SIG-M5 treated with dmso at 0.1 percent for 504 hours (cell line): Measurements from ENCODE around the gene ADARB1.
A peak's percentile ranks its signal among the peaks of the same experiment; 100 is the strongest.

Source experiments
- DNase-seq: peaks from one replicate; lab custom pipeline; 2025; ENCODE audit not compliant: unreplicated experiment; lab: John Stamatoyannopoulos, UW

The ADARB1 gene

GRCh38 chr21:45220714-45221490, 146.5 kb downstream of the ADARB1 start:
- no peak for DNase-seq

GRCh38 chr21:45222001-45222400, 147.6 kb downstream of the ADARB1 start:
- DNase-seq, result no peak

GRCh38 chr21:45223236-45224185, 149.1 kb downstream of the ADARB1 start:
- no peak for DNase-seq

GRCh38 chr21:45224189-45224938, 150.0 kb downstream of the ADARB1 start:
- DNase-seq, result no peak

GRCh38 chr21:45225041-45225740, 150.8 kb downstream of the ADARB1 start:
- DNase-seq, result no peak

GRCh38 chr21:45225741-45226327, 151.5 kb downstream of the ADARB1 start:
- DNase-seq, result no peak

GRCh38 chr21:45226540-45227326, 152.4 kb downstream of the ADARB1 start:
- DNase-seq, result no peak

- DNase-seq, result no peak
These were observed 153.4 kb downstream of the ADARB1 start for GRCh38 chr21:45227735-45228134.

GRCh38 chr21:45228171-45228641, 153.8 kb downstream of the ADARB1 start:
- DNase-seq, result no peak

GRCh38 chr21:45228656-45229240, 154.4 kb downstream of the ADARB1 start:
- no peak for DNase-seq

GRCh38 chr21:45231705-45232104, 157.3 kb downstream of the ADARB1 start:
- no peak for DNase-seq

- no peak for DNase-seq
These were observed 159.7 kb downstream of the ADARB1 start for GRCh38 chr21:45234127-45234526.

GRCh38 chr21:45234965-45235364, 160.6 kb downstream of the ADARB1 start:
- no peak for DNase-seq

- no peak for DNase-seq
These were observed 161.1 kb downstream of the ADARB1 start for GRCh38 chr21:45235488-45235887.

- peak; percentile 46 for DNase-seq
These were observed 162.1 kb downstream of the ADARB1 start for GRCh38 chr21:45236481-45236880.

- no peak for DNase-seq
These were observed 163.0 kb downstream of the ADARB1 start for GRCh38 chr21:45237401-45237800.

- no peak for DNase-seq
These were observed 167.0 kb downstream of the ADARB1 start for GRCh38 chr21:45241357-45241756.

GRCh38 chr21:45243603-45244002, 169.2 kb downstream of the ADARB1 start:
- no peak for DNase-seq

GRCh38 chr21:45244799-45245340, 170.5 kb downstream of the ADARB1 start:
- no peak for DNase-seq
